OCI-LY3 (cell line): ENCODE data around the gene ACSS1.

Experiments used
- EZH2phosphoT487 ChIP-seq: fragments of 200-600 bp; shearing (Covaris generic); IDR thresholded peaks from 2 replicates; pipeline ENCODE4 v1.6.1; 2018; ENCODE audit warnings: antibody characterized with exemption, mixed run types, low read depth
- TF ChIP-seq, protein P1 (sequence below): fragments of 200-600, 300-600 bp; sonication (generic); IDR thresholded peaks from 2 replicates; pipeline ENCODE4 v1.5.1; 2014; ENCODE audit warnings: antibody characterized with exemption, low read length, low read depth

DNA sequence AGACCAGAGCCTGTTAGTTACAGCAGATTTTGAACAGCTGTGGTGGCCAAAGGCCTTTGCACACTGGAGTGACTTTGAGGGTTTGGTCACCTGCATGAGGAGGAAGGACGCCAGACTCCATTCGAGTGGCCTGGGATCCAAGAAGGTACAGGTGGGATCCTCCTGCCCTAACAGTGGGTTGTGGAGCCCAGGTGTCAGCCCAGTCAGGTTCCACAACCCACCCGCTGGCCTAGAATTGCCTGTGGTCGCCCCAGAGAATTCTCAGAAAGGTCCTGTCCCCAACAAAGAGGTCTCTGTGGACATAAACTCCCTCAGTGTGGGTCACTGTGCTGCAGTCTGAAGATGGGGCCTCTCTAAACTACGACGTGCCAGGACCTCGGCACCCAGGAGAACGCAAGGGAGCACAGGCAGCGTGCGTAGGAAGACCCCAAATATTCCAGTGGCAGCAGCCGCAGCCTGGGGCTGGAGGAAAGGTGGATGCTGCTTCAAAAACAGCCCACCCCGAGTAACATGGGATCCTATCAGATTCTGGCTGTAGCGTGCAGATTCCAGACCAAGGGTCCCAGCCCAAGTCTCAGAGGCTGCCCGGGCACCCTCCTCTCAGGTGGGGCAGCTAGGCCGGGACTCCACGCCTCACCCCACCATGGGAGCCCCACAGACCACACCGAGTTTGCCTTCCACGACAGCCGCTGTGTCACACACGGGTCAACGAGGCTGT is 16.0 kb downstream of the ACSS1 start:
- TF ChIP-seq, protein P1, sequence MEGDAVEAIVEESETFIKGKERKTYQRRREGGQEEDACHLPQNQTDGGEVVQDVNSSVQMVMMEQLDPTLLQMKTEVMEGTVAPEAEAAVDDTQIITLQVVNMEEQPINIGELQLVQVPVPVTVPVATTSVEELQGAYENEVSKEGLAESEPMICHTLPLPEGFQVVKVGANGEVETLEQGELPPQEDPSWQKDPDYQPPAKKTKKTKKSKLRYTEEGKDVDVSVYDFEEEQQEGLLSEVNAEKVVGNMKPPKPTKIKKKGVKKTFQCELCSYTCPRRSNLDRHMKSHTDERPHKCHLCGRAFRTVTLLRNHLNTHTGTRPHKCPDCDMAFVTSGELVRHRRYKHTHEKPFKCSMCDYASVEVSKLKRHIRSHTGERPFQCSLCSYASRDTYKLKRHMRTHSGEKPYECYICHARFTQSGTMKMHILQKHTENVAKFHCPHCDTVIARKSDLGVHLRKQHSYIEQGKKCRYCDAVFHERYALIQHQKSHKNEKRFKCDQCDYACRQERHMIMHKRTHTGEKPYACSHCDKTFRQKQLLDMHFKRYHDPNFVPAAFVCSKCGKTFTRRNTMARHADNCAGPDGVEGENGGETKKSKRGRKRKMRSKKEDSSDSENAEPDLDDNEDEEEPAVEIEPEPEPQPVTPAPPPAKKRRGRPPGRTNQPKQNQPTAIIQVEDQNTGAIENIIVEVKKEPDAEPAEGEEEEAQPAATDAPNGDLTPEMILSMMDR = no peak
- no peak for TF ChIP-seq EZH2phosphoT487
